ENCODE measurements around the gene SCARF2.
"Not testable (repeated sequence)": the region's sequence is repeated elsewhere in the genome, so short reads cannot be mapped to it uniquely, and the experiment has no call there.

Gene SCARF2

DNA sequence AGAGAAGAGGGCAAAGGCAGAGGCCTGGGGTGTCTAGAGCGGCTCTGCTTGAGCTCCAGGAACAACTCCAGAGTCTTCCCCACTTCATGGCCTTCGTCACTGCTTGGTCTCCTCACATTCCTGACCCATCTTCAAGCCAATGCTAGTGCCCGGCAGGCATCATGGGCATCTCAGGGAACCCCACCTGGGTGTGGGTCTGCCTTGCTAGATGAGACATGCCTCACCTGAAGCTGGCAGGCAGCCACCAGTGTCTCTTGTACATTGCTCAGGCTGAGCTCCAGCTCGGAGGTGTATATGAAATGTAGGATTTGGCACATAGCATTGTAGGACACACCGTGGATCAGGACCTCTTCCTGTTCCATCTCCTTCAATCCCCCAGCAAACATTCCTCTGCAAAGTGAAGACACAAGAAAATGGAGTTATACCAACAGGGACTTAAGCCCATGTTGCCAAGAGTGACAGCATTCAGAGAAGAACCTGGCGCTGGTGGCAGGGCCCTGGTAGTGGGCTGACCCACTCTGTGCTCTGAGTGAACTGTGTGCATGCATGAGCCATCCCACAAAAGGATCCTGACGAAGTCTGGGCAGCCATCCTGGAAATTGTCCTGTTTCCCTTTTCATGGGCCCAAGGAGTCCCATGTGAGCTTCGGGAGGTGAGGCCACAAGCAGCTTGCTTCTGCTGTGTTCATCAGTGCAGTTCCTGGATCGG is 33.7 kb upstream of the SCARF2 start:
- TF ChIP-seq, protein P1, sequence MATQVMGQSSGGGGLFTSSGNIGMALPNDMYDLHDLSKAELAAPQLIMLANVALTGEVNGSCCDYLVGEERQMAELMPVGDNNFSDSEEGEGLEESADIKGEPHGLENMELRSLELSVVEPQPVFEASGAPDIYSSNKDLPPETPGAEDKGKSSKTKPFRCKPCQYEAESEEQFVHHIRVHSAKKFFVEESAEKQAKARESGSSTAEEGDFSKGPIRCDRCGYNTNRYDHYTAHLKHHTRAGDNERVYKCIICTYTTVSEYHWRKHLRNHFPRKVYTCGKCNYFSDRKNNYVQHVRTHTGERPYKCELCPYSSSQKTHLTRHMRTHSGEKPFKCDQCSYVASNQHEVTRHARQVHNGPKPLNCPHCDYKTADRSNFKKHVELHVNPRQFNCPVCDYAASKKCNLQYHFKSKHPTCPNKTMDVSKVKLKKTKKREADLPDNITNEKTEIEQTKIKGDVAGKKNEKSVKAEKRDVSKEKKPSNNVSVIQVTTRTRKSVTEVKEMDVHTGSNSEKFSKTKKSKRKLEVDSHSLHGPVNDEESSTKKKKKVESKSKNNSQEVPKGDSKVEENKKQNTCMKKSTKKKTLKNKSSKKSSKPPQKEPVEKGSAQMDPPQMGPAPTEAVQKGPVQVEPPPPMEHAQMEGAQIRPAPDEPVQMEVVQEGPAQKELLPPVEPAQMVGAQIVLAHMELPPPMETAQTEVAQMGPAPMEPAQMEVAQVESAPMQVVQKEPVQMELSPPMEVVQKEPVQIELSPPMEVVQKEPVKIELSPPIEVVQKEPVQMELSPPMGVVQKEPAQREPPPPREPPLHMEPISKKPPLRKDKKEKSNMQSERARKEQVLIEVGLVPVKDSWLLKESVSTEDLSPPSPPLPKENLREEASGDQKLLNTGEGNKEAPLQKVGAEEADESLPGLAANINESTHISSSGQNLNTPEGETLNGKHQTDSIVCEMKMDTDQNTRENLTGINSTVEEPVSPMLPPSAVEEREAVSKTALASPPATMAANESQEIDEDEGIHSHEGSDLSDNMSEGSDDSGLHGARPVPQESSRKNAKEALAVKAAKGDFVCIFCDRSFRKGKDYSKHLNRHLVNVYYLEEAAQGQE (IDR thresholded peaks at IDR 0.05; ENCODE audit: insufficient replicate concordance, low read depth) = no peak
- TF ChIP-seq GABPA (IDR thresholded peaks at IDR 0.05; ENCODE audit: low read depth) = no peak
- no peak for TF ChIP-seq SPI1 (IDR thresholded peaks at IDR 0.05; ENCODE audit: borderline replicate concordance, low read depth)
- no peak for TF ChIP-seq POLR2AphosphoS5 (IDR thresholded peaks at IDR 0.05; ENCODE audit: low read depth)
- TF ChIP-seq, protein P2, sequence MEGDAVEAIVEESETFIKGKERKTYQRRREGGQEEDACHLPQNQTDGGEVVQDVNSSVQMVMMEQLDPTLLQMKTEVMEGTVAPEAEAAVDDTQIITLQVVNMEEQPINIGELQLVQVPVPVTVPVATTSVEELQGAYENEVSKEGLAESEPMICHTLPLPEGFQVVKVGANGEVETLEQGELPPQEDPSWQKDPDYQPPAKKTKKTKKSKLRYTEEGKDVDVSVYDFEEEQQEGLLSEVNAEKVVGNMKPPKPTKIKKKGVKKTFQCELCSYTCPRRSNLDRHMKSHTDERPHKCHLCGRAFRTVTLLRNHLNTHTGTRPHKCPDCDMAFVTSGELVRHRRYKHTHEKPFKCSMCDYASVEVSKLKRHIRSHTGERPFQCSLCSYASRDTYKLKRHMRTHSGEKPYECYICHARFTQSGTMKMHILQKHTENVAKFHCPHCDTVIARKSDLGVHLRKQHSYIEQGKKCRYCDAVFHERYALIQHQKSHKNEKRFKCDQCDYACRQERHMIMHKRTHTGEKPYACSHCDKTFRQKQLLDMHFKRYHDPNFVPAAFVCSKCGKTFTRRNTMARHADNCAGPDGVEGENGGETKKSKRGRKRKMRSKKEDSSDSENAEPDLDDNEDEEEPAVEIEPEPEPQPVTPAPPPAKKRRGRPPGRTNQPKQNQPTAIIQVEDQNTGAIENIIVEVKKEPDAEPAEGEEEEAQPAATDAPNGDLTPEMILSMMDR (IDR thresholded peaks at IDR 0.05; ENCODE audit: insufficient read depth, low read length) = no peak
- Histone ChIP-seq H3K4me3 (replicated peaks; ENCODE audit: insufficient read depth, low read length) (no peak overlapping the region), H3K27ac (replicated peaks) (no peak overlapping the region), H3K27me3 (ENCODE audit: insufficient read depth, poor library complexity, severe bottlenecking) (no peaks in the 10 kb centered on the region)
- no peak for DNase-seq (ENCODE audit: low read depth in 1 of 2, low spot score in 1 of 2)

DNA sequence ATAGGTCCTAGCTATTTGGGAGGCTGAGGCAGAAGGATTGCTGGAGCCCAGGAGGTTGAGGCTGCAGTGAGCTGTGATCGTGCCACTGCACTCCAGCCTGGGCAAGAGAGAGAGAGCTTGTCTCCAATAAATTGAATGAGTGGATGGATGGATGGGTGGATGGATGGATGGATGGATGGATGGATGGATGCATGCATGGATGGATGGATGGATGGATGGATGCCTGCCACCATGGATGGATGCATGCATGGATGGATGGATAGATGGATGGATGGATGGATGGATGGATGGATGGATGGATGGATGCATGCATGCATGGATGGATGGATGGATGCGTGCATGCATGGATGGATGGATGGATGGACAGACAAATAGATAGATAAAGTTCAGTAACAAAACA is 32.9 kb upstream of the SCARF2 start:
- H3K27me3 ChIP-seq (ENCODE audit: insufficient read depth, poor library complexity, severe bottlenecking); H3K27ac ChIP-seq (replicated peaks); H3K4me3 ChIP-seq (replicated peaks; ENCODE audit: insufficient read depth, low read length); DNase-seq (ENCODE audit: low read depth in 1 of 2, low spot score in 1 of 2): not testable (repeated sequence)

DNA sequence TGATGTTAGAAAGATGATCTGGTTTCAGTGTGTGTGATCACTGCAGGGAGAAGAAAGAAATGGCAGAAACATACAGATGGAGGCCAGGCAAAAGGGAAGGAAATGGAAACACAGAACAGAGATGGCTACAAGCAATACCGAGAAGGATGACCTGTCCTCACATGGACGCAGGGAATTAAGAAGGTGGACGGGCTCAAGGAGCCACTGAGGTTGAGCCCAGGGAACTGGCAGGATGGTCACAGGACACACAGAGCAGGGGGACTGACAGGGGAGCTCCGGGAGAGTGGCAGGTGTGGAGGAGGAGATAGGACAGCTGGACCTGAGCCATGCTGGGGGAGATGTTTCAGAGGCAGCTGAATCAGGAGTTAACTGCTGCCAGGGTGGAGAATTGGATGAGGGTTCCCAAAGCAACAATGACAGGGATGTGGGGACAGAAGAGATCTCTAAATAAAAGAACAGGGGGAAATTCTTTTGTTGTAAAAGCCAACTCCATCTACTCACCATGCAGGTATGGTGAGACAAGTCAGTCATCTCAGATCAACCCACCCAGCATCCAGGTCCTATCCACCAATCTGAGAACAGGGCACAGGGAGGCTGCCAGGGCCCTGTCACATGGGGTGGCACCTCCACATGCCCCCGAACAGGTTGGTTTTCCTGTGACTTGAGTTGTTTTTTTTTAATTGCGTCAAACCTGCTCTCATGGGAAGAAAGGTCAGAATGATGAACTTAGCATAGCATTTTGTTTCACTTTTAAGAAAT is 31.7 kb upstream of the SCARF2 start:
- no peak for DNase-seq (ENCODE audit: low read depth in 1 of 2, low spot score in 1 of 2)
- Histone ChIP-seq H3K4me3 (replicated peaks; ENCODE audit: insufficient read depth, low read length) (no peak overlapping the region), H3K27me3 (ENCODE audit: insufficient read depth, poor library complexity, severe bottlenecking) (no peaks in the 10 kb centered on the region), H3K27ac (replicated peaks) (no peak overlapping the region)
- TF ChIP-seq, protein P2 (IDR thresholded peaks at IDR 0.05; ENCODE audit: insufficient read depth, low read length) = no peak
- TF ChIP-seq, protein P1 (IDR thresholded peaks at IDR 0.05; ENCODE audit: insufficient replicate concordance, low read depth) = no peak
- TF ChIP-seq POLR2AphosphoS5 (IDR thresholded peaks at IDR 0.05; ENCODE audit: low read depth) = no peak
- TF ChIP-seq GABPA (IDR thresholded peaks at IDR 0.05; ENCODE audit: low read depth) = no peak
- TF ChIP-seq SPI1 (IDR thresholded peaks at IDR 0.05; ENCODE audit: borderline replicate concordance, low read depth) = no peak

DNA sequence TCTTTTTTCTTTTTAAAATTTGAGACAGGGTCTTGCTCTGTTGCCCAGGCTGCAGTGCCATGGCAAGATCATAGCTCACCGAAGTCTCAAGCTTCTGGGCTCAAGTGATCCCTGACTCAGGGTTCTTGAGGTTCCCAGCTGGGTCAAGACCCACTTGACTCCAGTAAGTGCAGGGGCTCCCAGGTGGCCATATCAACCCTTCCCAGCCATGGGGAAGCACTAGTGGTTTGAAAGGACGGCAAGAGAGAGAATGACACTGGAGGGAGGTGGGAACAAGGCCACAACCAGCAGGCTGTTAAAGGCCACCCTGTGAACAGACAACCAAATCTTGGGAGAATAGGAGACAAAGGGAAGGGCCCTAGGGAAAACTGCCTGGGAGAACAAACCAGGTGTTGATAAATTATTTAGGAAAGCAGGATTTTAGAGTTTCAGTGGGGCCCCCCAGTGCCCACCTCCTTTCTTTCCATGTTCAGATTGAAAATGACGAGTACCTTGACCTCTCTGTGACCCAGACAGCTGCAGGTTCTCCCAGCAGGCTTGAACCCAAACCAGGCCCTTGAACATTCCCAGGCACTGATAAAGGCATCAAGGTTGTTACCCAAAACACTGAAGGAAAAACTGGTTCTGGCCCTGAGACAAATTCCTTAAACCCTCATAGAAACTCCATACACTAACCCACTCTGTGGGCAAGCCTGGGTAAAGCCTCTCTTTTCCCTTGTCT is 29.2 kb upstream of the SCARF2 start:
- no peaks in the 10 kb centered on the region for H3K27me3 ChIP-seq (ENCODE audit: insufficient read depth, poor library complexity, severe bottlenecking)
- no peak overlapping the region for H3K4me3 ChIP-seq (replicated peaks; ENCODE audit: insufficient read depth, low read length)
- TF ChIP-seq SPI1 (IDR thresholded peaks at IDR 0.05; ENCODE audit: borderline replicate concordance, low read depth) (no peak), POLR2AphosphoS5 (IDR thresholded peaks at IDR 0.05; ENCODE audit: low read depth) (no peak), GABPA (IDR thresholded peaks at IDR 0.05; ENCODE audit: low read depth) (no peak)
- TF ChIP-seq, protein P1 (IDR thresholded peaks at IDR 0.05; ENCODE audit: insufficient replicate concordance, low read depth) = no peak
- TF ChIP-seq, protein P2 (IDR thresholded peaks at IDR 0.05; ENCODE audit: insufficient read depth, low read length) = no peak
- no peak for DNase-seq (ENCODE audit: low read depth in 1 of 2, low spot score in 1 of 2)
- H3K27ac ChIP-seq (replicated peaks) = no peak overlapping the region
